Measurements from ENCODE around the gene ZRSR2. TPM values are rescaled to one million over a fixed set of nuclear protein-coding genes. Genes with fewer than 3 reads are reported as not detected.
"Not testable (repeated sequence)": the region's sequence is repeated elsewhere in the genome, so short reads cannot be mapped to it uniquely, and the experiment has no call there.

The ZRSR2 gene
- total RNA-seq, 1 donor from 2014 or later = 9.3 TPM

- Mint-ChIP-seq H3K27ac (ENCODE audit: unreplicated experiment) (no peak overlapping the region), H3K9me3 (ENCODE audit: unreplicated experiment) (no peaks in the 10 kb centered on the region), H3K4me1 (ENCODE audit: low read depth, unreplicated experiment) (no peaks in the 10 kb centered on the region), H3K27me3 (ENCODE audit: low read depth, unreplicated experiment) (no peaks in the 10 kb centered on the region), H3K4me3 (ENCODE audit: unreplicated experiment) (no peak overlapping the region), H3K36me3 (ENCODE audit: low read depth, unreplicated experiment) (no peaks in the 10 kb centered on the region)
- no peaks in the 10 kb centered on the region for H3K36me3 ChIP-seq (ENCODE audit: insufficient read depth, low read length)
- DNase-seq (ENCODE audit: low read depth) (no peak), FAIRE-seq (peak; percentile 78)
- H3K27ac ChIP-seq (ENCODE audit: low read depth, low read length) = no peak overlapping the region
- H2AFZ ChIP-seq (ENCODE audit: low read depth, low read length) = no peak overlapping the region
- no peak overlapping the region for H3K4me2 ChIP-seq (ENCODE audit: low read length)
- H3K27me3 ChIP-seq (ENCODE audit: insufficient read depth, low read length) = no peaks in the 10 kb centered on the region
- H3K9ac ChIP-seq (ENCODE audit: low read length) = no peak overlapping the region
- no peaks in the 10 kb centered on the region for H3K79me2 ChIP-seq (ENCODE audit: insufficient read depth, low read length)
- no peak for TF ChIP-seq CTCF (IDR thresholded peaks at IDR 0.05; ENCODE audit: insufficient read depth, low read depth, low read length)
- no peak for TF ChIP-seq EZH2 (IDR thresholded peaks at IDR 0.05; ENCODE audit: insufficient read depth, low read length)
- no peaks in the 10 kb centered on the region for H4K20me1 ChIP-seq (ENCODE audit: insufficient read depth, low read length)
- H3K4me3 ChIP-seq (ENCODE audit: insufficient read depth, low read depth, low read length) = no peak overlapping the region
- H3K9me3 ChIP-seq (ENCODE audit: insufficient read depth, low read depth, low read length) = no peaks in the 10 kb centered on the region
- H3K4me1 ChIP-seq (ENCODE audit: insufficient read depth, low read length) = no peaks in the 10 kb centered on the region
These were observed 45.1 kb upstream of the ZRSR2 start for GRCh38 chrX:15745179-15745578.

- not testable (repeated sequence) for H3K4me1 Mint-ChIP-seq (ENCODE audit: low read depth, unreplicated experiment); H3K4me2 ChIP-seq (ENCODE audit: low read length); H3K4me1 ChIP-seq (ENCODE audit: insufficient read depth, low read length); H2AFZ ChIP-seq (ENCODE audit: low read depth, low read length); H3K27me3 Mint-ChIP-seq (ENCODE audit: low read depth, unreplicated experiment); H3K9ac ChIP-seq (ENCODE audit: low read length); H3K4me3 ChIP-seq (ENCODE audit: insufficient read depth, low read depth, low read length); FAIRE-seq; H3K9me3 Mint-ChIP-seq (ENCODE audit: unreplicated experiment); DNase-seq (ENCODE audit: low read depth); H3K36me3 Mint-ChIP-seq (ENCODE audit: low read depth, unreplicated experiment); H3K36me3 ChIP-seq (ENCODE audit: insufficient read depth, low read length); H3K27ac Mint-ChIP-seq (ENCODE audit: unreplicated experiment); H3K79me2 ChIP-seq (ENCODE audit: insufficient read depth, low read length); H3K4me3 Mint-ChIP-seq (ENCODE audit: unreplicated experiment); H3K27ac ChIP-seq (ENCODE audit: low read depth, low read length); H4K20me1 ChIP-seq (ENCODE audit: insufficient read depth, low read length); H3K9me3 ChIP-seq (ENCODE audit: insufficient read depth, low read depth, low read length); H3K27me3 ChIP-seq (ENCODE audit: insufficient read depth, low read length)
These were observed 43.6 kb upstream of the ZRSR2 start for GRCh38 chrX:15746651-15747050.

- H3K4me3 ChIP-seq (ENCODE audit: insufficient read depth, low read depth, low read length) = no peak overlapping the region
- no peak overlapping the region for H3K4me2 ChIP-seq (ENCODE audit: low read length)
- peak; percentile 58 for FAIRE-seq
- TF ChIP-seq EZH2 (IDR thresholded peaks at IDR 0.05; ENCODE audit: insufficient read depth, low read length) = no peak
- TF ChIP-seq CTCF (IDR thresholded peaks at IDR 0.05; ENCODE audit: insufficient read depth, low read depth, low read length) = no peak
- H3K9me3 ChIP-seq (ENCODE audit: insufficient read depth, low read depth, low read length) = no peaks in the 10 kb centered on the region
- no peak for DNase-seq (ENCODE audit: low read depth)
- H3K4me1 ChIP-seq (ENCODE audit: insufficient read depth, low read length) = peaks cover 3% of the 10 kb centered on the region
- H3K79me2 ChIP-seq (ENCODE audit: insufficient read depth, low read length) = no peaks in the 10 kb centered on the region
- no peak overlapping the region for H3K27ac ChIP-seq (ENCODE audit: low read depth, low read length)
- no peak overlapping the region for H3K4me3 Mint-ChIP-seq (ENCODE audit: unreplicated experiment)
- H3K36me3 ChIP-seq (ENCODE audit: insufficient read depth, low read length) = no peaks in the 10 kb centered on the region
- H3K36me3 Mint-ChIP-seq (ENCODE audit: low read depth, unreplicated experiment) = no peaks in the 10 kb centered on the region
- peaks cover 1% of the 10 kb centered on the region for H3K4me1 Mint-ChIP-seq (ENCODE audit: low read depth, unreplicated experiment)
- H4K20me1 ChIP-seq (ENCODE audit: insufficient read depth, low read length) = no peaks in the 10 kb centered on the region
- no peaks in the 10 kb centered on the region for H3K27me3 ChIP-seq (ENCODE audit: insufficient read depth, low read length)
- H3K27me3 Mint-ChIP-seq (ENCODE audit: low read depth, unreplicated experiment) = no peaks in the 10 kb centered on the region
- H2AFZ ChIP-seq (ENCODE audit: low read depth, low read length) = no peak overlapping the region
- H3K9ac ChIP-seq (ENCODE audit: low read length) = no peak overlapping the region
- H3K9me3 Mint-ChIP-seq (ENCODE audit: unreplicated experiment) = no peaks in the 10 kb centered on the region
- H3K27ac Mint-ChIP-seq (ENCODE audit: unreplicated experiment) = no peak overlapping the region
These were observed 42.6 kb upstream of the ZRSR2 start for GRCh38 chrX:15747626-15748173.
